ENCODE results near the gene GXYLT1. TPM values are rescaled to one million over a fixed set of nuclear protein-coding genes. Genes with fewer than 3 reads are reported as not detected.

The GXYLT1 gene
- total and polyA plus RNA-seq, 2 donors (not counting 3 experiments of a cell fraction or from before 2014, with no cell fraction given), result 6.8 to 23.0 TPM

GRCh38 chr12:42162965-42163364 lies 18.3 kb upstream of the GXYLT1 start:
- no peak overlapping the region for H3K9ac ChIP-seq (replicated peaks; ENCODE audit: extremely low read depth, insufficient read depth, low read length)
- peaks cover 0 to 3% of the 10 kb centered on the region in 2 experiments for H3K36me3 ChIP-seq (ENCODE audit: control insufficient read depth in 2 of 2, extremely low read depth in 1 of 2, insufficient read depth in 2 of 2, low read length in 2 of 2)
- CTCF ChIA-PET, result interaction anchor here (1.3 to 1.4 kb wide), 2 partner anchors 10 to 16 kb away, joined by 3 to 4 read pairs; no protein-coding TSS in a partner anchor
- FAIRE-seq, result no peak
- H3K4me1 ChIP-seq (ENCODE audit: control insufficient read depth, extremely low read depth, insufficient read depth, low read length), result no peaks in the 10 kb centered on the region
- no peak overlapping the region for H3K4me3 ChIP-seq (replicated peaks in 1 of 3; ENCODE audit: insufficient read depth in 1 of 3, low read depth in 1 of 3, low read length in 3 of 3)
- no peak overlapping the region for H3K27ac ChIP-seq (ENCODE audit: insufficient read depth, low read depth, low read length)
- H3K9me1 ChIP-seq (replicated peaks; ENCODE audit: control insufficient read depth, extremely low read depth, insufficient read depth, low read length), result no peaks in the 10 kb centered on the region
- no peaks in the 10 kb centered on the region for H3K79me2 ChIP-seq (ENCODE audit: control insufficient read depth, insufficient read depth, low read length)
- no peak overlapping the region for H2AFZ ChIP-seq (ENCODE audit: low read depth, low read length)
- no peak for TF ChIP-seq GATA2 (IDR thresholded peaks at IDR 0.05; ENCODE audit: insufficient read depth, insufficient read length, low read depth, low read length)
- no peak for TF ChIP-seq POLR2A (IDR thresholded peaks at IDR 0.05; ENCODE audit: low read depth, low read length)
- no peak for TF ChIP-seq MYC (IDR thresholded peaks at IDR 0.05; ENCODE audit: low read depth, low read length)
- TF ChIP-seq MAX (IDR thresholded peaks at IDR 0.05; ENCODE audit: insufficient read depth, insufficient read length), result no peak
- TF ChIP-seq JUN (IDR thresholded peaks at IDR 0.05; ENCODE audit: borderline replicate concordance, insufficient read depth, insufficient read length, low read depth), result no peak
- TF ChIP-seq EZH2 (IDR thresholded peaks at IDR 0.05; ENCODE audit: borderline replicate concordance, low read depth, low read length, severe bottlenecking), result no peak
- TF ChIP-seq, protein P1, sequence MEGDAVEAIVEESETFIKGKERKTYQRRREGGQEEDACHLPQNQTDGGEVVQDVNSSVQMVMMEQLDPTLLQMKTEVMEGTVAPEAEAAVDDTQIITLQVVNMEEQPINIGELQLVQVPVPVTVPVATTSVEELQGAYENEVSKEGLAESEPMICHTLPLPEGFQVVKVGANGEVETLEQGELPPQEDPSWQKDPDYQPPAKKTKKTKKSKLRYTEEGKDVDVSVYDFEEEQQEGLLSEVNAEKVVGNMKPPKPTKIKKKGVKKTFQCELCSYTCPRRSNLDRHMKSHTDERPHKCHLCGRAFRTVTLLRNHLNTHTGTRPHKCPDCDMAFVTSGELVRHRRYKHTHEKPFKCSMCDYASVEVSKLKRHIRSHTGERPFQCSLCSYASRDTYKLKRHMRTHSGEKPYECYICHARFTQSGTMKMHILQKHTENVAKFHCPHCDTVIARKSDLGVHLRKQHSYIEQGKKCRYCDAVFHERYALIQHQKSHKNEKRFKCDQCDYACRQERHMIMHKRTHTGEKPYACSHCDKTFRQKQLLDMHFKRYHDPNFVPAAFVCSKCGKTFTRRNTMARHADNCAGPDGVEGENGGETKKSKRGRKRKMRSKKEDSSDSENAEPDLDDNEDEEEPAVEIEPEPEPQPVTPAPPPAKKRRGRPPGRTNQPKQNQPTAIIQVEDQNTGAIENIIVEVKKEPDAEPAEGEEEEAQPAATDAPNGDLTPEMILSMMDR (IDR thresholded peaks at IDR 0.05; ENCODE audit: extremely low read depth in 1 of 2, insufficient read depth in 1 of 2, low read depth in 1 of 2, low read length in 2 of 2), result no peak
- TF ChIP-seq FOS (IDR thresholded peaks at IDR 0.05; ENCODE audit: borderline replicate concordance, insufficient read depth, low read length), result no peak
- no peak for TF ChIP-seq POLR2AphosphoS5 (IDR thresholded peaks at IDR 0.05; ENCODE audit: insufficient read depth, low read depth, low read length)
- dilution Hi-C loops (cut with MboI; ENCODE audit: extremely low pct_ligation_motif_present, low sequenced_read_pairs) (no loop called here), intact Hi-C loops (cut with micrococcal nuclease) (no loop called here)
- H3K4me2 ChIP-seq (ENCODE audit: insufficient read depth, low read length), result no peak overlapping the region
- POLR2A ChIA-PET, result no interaction called here
- H4K20me1 ChIP-seq (replicated peaks; ENCODE audit: control insufficient read depth, extremely low read depth, insufficient read depth, low read length), result no peaks in the 10 kb centered on the region
- BruUV-seq (replicated peaks), result no TSS peak
- no peak for DNase-seq (ENCODE audit: low read depth, low spot score)
- no peaks in the 10 kb centered on the region for H3K27me3 ChIP-seq (ENCODE audit: control insufficient read depth in 2 of 2, insufficient read depth in 2 of 2, low read length in 2 of 2)
- H3K9me3 ChIP-seq (replicated peaks; ENCODE audit: control insufficient read depth, insufficient read depth, low read length), result no peaks in the 10 kb centered on the region
